ENCODE data around the gene PRKN.

GRCh38 chr6:162124710-162125435 lies 602.7 kb downstream of the PRKN start:
- TF ChIP-seq REPIN1 (tag by site-specific recombination; IDR thresholded peaks at IDR 0.05; ENCODE audit: low read depth) (no peak), ZBTB20 (tag by site-specific recombination; IDR thresholded peaks at IDR 0.05) (no peak), TCF7L2 (IDR thresholded peaks at IDR 0.05; ENCODE audit: borderline replicate concordance, low read depth, low read length) (no peak), ZNF513 (tag by site-specific recombination; IDR thresholded peaks at IDR 0.05) (no peak)
- TF ChIP-seq, protein P1, sequence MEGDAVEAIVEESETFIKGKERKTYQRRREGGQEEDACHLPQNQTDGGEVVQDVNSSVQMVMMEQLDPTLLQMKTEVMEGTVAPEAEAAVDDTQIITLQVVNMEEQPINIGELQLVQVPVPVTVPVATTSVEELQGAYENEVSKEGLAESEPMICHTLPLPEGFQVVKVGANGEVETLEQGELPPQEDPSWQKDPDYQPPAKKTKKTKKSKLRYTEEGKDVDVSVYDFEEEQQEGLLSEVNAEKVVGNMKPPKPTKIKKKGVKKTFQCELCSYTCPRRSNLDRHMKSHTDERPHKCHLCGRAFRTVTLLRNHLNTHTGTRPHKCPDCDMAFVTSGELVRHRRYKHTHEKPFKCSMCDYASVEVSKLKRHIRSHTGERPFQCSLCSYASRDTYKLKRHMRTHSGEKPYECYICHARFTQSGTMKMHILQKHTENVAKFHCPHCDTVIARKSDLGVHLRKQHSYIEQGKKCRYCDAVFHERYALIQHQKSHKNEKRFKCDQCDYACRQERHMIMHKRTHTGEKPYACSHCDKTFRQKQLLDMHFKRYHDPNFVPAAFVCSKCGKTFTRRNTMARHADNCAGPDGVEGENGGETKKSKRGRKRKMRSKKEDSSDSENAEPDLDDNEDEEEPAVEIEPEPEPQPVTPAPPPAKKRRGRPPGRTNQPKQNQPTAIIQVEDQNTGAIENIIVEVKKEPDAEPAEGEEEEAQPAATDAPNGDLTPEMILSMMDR (tag by site-specific recombination; IDR thresholded peaks at IDR 0.05): no peak
